ENCODE measurements around the gene SERPINH1.

The SERPINH1 gene

DNA sequence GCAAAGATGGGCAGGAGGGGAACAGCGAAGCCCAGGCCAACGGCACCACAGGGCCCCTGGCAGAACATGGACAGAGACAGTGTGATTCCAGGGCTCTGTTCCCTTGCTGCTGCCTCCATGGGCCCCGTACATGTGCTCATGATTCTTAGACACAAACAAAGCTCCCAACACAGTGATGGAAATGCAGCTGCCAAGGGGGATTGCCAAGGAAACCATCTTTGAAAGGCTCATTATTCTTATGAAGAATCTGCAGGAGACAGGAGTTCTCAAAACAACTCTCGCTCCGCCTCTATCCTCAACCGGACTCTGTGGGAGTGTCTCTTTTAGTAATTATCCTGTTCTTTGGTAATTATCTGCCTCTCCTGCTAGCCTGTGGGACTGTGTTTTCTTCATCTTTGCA lies 32.2 kb downstream of the SERPINH1 start:
- TF ChIP-seq, protein P1, sequence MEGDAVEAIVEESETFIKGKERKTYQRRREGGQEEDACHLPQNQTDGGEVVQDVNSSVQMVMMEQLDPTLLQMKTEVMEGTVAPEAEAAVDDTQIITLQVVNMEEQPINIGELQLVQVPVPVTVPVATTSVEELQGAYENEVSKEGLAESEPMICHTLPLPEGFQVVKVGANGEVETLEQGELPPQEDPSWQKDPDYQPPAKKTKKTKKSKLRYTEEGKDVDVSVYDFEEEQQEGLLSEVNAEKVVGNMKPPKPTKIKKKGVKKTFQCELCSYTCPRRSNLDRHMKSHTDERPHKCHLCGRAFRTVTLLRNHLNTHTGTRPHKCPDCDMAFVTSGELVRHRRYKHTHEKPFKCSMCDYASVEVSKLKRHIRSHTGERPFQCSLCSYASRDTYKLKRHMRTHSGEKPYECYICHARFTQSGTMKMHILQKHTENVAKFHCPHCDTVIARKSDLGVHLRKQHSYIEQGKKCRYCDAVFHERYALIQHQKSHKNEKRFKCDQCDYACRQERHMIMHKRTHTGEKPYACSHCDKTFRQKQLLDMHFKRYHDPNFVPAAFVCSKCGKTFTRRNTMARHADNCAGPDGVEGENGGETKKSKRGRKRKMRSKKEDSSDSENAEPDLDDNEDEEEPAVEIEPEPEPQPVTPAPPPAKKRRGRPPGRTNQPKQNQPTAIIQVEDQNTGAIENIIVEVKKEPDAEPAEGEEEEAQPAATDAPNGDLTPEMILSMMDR (conservative IDR thresholded peaks at IDR 0.05; ENCODE audit: control insufficient read depth, insufficient read depth, low read depth, low read length), result no peak
- no peak overlapping the region for H3K4me3 ChIP-seq (ENCODE audit: control insufficient read depth, low read depth, low read length)
- DNase-seq (ENCODE audit: low read depth), result no peak

DNA sequence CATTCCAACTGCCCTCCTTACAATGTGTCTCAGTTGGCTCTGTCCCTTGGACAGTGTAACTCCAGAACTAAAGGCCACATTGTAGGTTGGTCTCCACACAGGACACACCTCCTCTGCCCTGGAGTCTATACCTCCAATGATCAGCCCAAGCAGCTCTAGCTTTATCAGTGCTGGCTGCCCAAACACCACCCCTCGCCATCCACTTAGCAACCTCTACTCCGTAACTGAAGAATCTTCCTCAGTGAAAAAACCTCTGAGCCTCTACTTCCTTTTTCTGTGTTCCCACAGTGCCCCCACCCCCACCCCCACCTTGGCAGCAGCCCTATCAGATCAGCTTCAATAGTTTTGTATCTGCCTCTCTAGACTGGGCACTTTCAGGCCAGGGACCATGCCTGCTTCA lies 33.4 kb downstream of the SERPINH1 start:
- no peak for DNase-seq (ENCODE audit: low read depth)
- TF ChIP-seq, protein P1 (conservative IDR thresholded peaks at IDR 0.05; ENCODE audit: control insufficient read depth, insufficient read depth, low read depth, low read length), result no peak

DNA sequence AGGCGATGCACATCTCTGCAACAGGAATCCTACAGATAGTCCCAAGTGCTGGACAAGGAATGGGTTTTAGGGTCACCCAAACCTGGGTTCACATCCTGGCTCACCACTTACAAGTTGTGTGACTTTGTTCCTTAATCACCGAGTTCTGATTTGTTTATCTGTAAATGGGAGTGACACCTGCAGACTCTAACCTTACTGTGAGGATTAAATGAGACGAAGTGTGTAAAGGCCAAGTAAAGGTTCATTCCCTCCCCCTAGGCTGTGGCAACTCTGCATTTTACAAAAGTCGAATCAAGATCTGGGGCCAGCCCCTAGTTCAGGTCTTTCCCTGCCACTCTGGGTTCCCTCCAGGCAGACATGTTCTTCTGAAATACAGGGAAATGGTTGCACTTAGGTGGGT lies 34.9 kb downstream of the SERPINH1 start:
- H3K4me3 ChIP-seq (ENCODE audit: control insufficient read depth, low read depth, low read length), result no peak overlapping the region
- TF ChIP-seq, protein P1 (conservative IDR thresholded peaks at IDR 0.05; ENCODE audit: control insufficient read depth, insufficient read depth, low read depth, low read length), result no peak
- no peak for DNase-seq (ENCODE audit: low read depth)

More for the DNA sequence above, 33.4 kb downstream of the SERPINH1 start:
- no peak overlapping the region for H3K4me3 ChIP-seq (ENCODE audit: control insufficient read depth, low read depth, low read length)

DNA sequence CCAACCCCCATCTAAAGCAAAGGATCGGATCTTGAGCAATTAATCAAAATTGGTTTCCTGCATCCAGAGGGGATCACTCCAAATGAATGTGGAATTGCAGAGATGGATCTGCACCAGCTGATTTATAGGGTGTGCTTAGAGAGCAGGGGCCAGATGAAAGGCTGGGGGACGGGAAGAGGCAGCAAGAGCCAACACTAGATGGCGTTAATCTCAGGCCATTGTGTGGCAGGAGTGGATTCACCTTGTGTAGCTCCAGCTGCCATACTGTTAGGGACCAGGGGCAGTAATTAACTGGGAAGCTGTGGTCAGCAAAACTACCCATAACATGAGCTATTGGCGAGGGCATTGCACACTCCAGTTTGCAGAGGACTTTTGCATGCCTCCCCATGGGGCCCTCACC lies 35.6 kb downstream of the SERPINH1 start:
- H3K4me3 ChIP-seq (ENCODE audit: control insufficient read depth, low read depth, low read length), result no peak overlapping the region
- TF ChIP-seq, protein P1 (conservative IDR thresholded peaks at IDR 0.05; ENCODE audit: control insufficient read depth, insufficient read depth, low read depth, low read length), result peak; percentile 67
- peak; percentile 38 for DNase-seq (ENCODE audit: low read depth)

DNA sequence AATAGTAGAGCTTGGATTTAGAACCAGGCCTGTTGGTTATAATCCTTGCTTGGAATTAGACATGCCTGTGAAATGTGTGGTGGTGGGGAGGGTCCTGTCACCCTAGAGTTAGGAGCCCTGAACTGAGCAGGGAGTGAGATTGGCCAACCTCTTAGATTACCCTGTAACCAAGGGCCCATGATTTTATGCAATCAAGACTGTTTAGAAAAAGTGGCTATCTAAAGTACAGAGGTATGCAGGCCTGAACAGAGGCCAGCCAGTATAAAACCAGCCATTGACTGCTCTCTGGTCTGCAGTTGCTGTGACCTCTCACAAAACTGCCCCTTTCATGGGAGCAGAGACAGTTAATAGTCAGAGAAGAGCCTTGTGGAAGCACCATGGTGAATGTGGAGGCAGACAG lies 36.2 kb downstream of the SERPINH1 start:
- TF ChIP-seq, protein P1 (conservative IDR thresholded peaks at IDR 0.05; ENCODE audit: control insufficient read depth, insufficient read depth, low read depth, low read length), result no peak
- no peak overlapping the region for H3K4me3 ChIP-seq (ENCODE audit: control insufficient read depth, low read depth, low read length)
- DNase-seq (ENCODE audit: low read depth), result no peak

DNA sequence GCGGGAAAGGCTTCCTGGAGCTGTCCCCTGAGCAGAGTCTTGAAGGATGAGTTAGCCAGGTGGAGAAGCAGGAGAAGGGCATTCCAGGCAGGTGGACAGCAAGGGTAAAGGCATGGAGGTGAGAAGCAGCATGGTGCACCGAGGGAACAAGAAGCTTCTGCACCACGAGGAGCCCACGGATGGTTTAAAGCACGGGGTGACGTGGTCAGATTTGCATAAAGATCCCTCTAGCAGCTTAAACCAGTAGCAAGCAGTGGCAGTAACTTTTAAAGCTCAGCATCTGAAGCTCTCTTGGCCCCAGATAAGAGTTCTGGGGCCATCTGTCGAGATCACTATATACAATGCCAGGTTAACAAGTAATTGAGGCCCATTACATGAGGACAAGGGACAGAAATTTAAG lies 36.8 kb downstream of the SERPINH1 start:
- no peak overlapping the region for H3K4me3 ChIP-seq (ENCODE audit: control insufficient read depth, low read depth, low read length)
- TF ChIP-seq, protein P1 (conservative IDR thresholded peaks at IDR 0.05; ENCODE audit: control insufficient read depth, insufficient read depth, low read depth, low read length), result no peak
- no peak for DNase-seq (ENCODE audit: low read depth)

DNA sequence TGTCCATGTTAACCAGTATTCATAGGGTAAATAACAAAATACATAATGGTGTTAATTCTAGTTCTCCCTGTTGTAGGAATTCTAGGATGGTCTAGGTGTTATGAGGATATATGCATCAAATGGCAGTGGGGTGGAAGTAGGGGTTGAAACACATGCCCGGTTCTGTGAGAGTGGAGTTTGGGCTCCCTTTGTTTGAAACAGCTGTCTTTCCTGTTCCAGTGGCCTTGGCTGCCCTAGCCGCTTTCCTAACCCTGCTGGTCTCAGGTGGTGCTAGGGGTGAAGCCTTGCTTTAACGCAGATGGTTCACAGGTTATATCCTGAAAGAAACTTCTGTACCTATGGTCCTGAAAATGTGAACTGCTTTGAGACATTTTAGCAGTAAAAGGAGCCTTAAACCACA lies 38.3 kb downstream of the SERPINH1 start:
- no peak for DNase-seq (ENCODE audit: low read depth)
- TF ChIP-seq, protein P1 (conservative IDR thresholded peaks at IDR 0.05; ENCODE audit: control insufficient read depth, insufficient read depth, low read depth, low read length), result no peak
- no peak overlapping the region for H3K4me3 ChIP-seq (ENCODE audit: control insufficient read depth, low read depth, low read length)
